ENCODE measurements around the gene LILRB5.
"Not testable (repeated sequence)": the region's sequence is repeated elsewhere in the genome, so short reads cannot be mapped to it uniquely, and the experiment has no call there.

Gene LILRB5

DNA sequence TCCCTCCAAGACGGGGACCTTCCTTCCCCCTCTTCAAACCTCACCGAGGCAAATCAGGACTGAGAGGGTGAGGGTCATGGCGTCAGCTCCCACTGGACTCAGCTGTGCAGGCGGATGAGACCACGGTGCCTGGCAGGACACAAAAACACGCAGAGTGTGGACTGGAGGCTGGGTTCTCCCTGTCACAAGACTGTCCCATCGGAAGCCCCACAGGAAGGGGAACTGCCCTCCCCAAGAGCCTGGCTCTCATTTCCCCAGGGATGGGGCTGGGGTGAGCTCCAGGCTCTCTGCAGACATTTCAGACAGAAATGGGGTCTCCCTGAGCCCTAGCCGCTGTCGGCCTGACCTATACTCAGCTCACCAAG, at the start of gene LILRB5:
LILRB5 (minus strand) TSS at position 158 of the 365 bp plus-strand sequence; CDS start at position 78, 80 bp downstream.
- no peak for DNase-seq (ENCODE audit: low spot score)

DNA sequence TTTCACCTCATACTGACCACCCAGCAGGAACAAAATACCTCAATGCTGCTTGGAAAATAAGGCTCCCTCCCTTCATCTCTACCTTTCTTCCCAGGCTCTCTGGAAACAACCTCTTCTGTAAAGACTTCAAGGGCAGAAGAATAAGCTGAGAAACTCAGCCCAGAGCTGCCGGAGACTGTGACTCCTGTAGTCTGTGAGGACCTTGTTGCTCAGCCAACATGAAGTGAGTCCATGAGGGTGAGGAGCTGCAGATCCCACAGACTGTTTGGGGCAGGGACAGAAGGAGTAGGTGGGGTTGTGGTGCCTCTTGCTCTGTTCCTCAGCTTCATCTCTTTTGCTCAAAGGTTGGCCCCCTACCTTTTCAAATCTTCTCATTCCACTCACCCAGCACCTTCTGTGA, 48.1 kb upstream of the LILRB5 start:
- no peak for DNase-seq (ENCODE audit: low spot score)

DNA sequence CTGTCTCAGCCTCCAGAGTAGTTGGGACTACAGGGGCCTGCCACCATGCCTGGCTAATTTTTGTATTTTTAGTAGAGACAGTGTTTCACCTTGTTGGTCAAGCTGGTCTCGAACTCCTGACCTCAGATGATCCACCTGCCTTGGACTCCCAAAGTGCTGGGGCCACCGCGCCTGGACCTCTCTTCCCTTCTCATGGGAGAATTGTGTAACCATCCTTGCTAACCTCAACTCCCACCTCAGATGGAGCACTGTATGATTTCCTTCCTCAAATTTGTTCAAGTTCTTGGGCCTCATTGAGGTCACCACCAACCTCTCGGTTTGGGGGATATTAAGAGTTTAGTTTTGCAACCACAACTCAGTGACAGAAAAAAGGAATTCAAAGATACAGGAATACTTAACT, 45.2 kb upstream of the LILRB5 start:
- no peak for DNase-seq (ENCODE audit: low spot score)

DNA sequence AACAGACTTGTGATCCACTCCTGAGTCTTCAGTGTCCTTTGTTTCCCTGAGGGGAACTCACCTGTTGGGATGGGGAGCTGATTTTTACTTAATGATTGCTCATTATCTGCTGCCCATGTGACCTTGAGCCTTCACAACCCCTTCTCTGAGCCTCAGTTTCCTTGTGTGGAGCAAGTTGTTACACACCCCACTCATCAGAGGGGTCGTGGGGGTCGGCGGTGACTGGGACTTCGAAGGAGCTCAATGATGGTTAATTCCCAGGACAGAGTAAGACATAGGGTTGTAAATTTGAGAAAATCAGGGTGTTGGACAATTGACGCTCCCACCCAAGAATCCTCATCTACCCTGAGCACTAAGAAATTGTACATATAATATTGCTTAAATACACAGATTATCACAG, 42.4 kb upstream of the LILRB5 start:
- no peak for DNase-seq (ENCODE audit: low spot score)

DNA sequence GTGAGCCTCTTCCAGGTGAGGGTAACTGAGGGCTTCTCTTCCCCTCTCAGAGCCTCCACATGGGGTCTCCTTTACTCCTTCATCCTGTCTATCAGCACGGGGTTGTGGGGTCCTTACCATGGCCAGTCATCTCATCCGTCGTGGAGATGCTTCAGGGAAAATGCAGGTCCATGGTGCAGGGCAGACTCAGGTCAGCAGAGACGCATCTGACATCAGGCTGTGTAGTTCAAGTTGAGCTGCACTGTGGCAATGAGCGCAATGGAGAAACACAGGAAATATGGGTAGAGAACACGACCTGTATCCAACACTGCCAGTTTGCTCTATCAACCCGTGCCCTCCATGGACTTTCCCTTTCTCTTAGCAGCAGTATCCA, 42.0 kb upstream of the LILRB5 start:
- DNase-seq (ENCODE audit: low spot score): no peak

DNA sequence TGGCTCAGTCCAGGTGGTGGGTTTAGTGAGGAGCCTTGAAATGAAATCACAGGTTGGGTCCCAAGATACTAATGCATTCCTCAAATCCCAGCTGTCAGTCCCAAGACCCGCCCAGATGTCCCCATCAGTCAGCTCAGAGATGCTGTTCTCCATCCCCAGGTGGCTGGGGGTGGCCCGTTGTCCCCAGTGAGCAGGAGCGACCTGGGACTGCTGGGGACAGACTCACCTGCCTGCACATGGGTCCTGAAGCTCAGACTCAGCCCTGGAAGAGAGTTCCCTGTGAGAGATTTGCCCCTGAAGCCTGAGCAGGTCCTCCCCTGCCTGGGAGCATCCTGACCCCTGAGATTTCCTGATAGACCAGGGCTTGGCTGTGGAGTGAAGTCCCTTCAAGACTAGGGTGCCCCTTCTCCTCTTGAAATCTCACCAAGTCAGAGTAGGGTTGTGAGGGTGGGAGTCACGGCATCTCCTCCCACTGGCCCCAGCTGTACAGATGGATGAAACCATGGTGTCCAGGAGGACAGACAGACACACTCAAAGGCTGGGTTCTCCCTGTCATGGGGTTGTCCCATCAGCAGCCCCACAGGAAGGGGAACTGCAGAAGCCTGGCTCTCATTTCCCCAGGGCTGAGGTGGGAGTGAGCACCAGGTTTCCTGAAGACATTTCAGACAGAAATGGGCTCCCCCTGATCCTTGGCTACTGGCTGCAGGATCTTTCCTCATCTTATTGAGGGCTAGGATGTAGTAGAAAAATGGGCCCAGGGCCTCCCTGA, 41.5 kb upstream of the LILRB5 start:
- DNase-seq (ENCODE audit: low spot score): no peak

DNA sequence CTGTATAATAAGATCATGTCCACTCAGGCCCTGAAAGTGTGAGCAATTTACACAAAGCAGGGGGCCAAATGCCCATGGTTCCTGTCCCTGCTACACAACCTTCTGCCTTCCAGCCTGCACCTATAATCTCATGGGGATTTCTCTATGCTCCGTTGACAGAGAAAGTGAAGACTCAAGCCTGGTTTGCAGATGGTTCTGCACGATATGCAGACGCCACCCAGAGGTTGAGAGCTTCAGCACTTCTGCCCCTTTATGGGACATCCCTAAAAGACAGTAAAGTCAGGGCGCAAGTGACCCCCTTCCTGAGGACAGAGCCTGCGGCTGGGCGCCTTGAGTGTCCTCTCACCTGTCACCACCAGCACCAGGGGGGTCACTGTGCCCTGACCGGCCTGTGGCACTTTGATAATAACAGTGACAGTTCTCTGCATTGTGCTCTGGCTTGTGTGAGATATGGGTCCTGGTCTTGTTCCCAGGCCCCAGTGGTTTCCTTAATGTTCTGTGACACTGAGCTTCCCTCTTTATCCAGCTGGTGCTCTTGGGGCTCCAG, 40.8 kb upstream of the LILRB5 start:
- DNase-seq (ENCODE audit: low spot score): no peak

DNA sequence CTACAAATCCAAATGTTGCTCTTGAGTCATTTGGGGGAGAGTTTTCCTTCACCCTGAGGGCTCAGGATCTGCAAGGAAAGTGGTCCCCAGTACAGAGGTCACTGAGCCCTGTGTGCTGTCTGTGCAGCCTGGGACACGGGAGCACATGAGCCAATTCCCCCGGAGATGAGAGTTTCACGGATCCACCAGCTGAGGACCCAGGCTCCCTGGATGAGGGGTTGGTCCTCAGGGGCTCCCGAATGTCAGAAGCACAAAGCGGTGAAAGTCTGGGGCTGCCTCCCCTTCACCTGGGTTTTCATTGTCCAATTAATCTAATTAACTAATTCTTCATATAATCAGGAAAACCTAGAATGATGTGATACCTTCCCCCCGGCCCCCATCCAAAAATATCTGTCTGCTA, 37.5 kb upstream of the LILRB5 start:
- no peak for DNase-seq (ENCODE audit: low spot score)

DNA sequence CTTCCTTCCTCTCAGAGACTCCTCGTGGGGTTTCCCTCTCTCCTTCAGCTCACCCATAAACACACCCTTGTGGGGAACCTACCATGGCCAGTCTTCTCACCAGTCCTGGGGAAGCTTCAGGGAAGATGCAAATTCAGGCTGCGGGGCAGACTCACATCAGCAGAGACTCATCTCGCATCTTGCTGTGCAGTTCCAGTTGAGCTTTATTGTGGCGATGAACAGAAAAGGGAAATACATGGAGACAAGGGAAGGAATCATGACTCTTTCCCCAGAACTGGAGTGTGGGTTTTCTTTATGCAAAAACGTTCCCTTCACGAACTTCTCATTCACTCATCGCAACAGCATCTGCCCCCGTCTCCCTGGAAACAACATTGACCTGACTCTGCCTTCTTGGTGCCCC, 32.1 kb upstream of the LILRB5 start:
- DNase-seq (ENCODE audit: low spot score): not testable (repeated sequence)

DNA sequence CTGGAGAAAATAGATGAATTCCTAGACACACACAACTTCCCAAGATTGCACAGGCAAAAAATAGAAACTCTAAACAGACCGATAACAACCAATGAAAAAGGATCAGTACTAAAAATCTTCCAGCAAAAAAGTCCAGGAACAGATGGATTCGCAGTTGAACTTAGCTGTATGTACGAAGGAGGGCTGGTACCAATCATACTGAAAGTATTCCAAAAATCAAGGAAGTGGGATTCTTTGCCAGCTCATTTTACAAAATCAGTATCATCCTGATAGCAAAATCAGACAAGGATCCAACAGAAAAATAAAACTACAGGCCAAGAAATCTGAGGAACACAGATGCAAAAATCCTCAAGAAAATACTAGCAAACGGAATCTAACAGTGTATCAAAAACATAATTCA, 30.4 kb upstream of the LILRB5 start:
- DNase-seq (ENCODE audit: low spot score): peak; percentile 47

DNA sequence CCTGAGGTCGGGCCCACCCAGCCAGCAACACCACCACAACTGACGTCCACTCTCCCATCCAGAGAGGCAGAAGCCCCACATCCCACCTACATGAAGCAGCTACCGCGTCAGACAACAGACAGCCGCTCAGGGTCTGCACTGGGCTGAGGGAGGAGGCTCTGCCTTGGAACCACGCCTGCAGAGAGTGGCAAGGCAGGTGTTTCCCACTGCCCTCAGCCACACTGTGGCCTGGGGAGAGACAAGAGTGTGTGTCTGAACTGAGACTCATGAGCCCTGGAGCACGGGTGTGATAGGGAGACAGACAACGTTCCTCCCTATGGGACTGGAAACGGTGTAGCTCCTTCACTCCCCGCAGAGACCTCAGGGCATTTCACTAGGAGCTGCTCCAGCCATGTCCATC, 29.2 kb upstream of the LILRB5 start:
- DNase-seq (ENCODE audit: low spot score): not testable (repeated sequence)

DNA sequence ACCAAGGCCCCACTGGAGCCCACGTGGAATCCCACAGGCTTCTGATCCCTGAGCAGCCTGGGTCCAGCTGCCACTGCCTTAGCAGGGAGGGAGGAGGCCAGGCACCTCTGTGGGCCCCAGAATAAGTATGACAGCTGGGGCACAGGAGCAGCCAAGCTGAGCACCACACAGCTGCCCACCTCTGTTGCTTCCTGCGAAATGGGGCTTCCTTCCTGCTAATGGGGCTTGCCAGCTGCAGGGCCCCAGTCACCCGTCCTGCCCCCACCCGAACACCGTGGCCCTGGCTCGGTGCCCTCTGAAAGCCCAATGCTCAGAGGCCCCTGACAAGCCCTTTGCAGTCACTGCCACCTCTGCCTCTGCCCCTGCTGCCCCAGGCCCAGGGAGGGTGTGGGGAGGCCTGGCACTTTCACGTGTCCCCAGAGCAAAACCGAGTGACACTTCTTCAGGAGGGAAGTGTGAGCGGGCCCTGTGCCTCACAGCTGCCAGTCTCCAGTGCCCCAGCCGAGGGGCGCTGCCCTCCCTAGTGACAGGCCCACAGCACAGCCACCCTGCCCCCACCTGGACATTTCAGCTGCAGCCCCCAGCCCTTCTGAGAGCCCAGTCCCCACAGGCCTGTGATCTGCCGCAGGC, 28.5 kb upstream of the LILRB5 start:
- DNase-seq (ENCODE audit: low spot score): not testable (repeated sequence)

DNA sequence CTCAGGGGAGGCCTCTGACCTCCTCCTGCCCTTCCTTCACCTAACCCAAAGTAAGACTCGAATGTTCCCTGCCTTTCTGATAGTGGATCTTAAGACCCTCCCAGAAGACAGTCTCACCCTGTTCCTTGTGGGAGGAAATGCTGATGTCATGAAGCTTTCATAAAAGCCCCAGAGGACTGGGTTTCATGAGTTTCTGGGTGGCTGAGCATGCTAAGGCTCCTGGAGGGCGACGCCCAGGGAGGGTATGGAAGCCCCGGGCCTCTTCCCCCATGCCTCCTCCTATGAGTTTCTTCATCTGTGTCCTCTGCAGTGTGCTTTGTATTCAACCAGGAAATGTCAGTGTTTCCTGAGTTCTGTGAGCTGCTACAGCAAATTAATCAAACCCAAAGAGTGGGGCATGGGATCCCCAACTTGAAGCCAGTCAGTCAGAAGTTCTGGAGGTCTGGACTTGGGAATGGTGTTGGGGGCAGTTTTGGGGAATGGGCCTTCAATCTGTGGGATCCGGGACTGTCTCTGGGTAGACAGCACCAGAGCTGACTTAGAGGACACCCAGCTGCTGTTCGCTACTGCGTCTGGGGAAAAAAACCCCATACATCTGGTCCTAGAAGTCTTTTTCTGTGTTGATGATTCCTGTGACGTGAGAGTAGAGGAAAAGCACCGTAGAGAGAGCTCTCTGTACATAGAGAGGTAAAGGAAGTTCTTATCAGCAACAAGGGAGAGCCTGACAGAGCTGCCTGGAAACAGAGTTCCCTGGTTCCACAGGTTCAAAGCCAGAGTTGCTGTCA, 25.8 kb upstream of the LILRB5 start:
- DNase-seq (ENCODE audit: low spot score): no peak

DNA sequence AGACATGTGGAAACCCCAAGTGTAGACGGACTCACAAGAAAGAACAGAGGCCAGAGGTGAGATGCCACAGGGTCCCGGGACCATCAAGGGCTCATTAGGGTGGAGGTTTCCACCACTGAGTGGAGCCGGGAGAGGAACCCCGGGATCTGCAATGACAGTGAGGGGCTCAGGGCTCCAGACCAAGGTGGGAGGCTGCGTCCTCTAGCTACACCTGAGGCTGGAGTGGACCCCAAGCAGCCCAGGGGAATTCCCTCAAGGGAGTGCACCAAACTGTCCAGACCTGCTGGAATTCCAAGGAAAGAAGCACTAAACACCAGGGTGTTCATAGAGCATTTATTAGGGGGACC, 24.6 kb upstream of the LILRB5 start:
- DNase-seq (ENCODE audit: low spot score): not testable (repeated sequence)

DNA sequence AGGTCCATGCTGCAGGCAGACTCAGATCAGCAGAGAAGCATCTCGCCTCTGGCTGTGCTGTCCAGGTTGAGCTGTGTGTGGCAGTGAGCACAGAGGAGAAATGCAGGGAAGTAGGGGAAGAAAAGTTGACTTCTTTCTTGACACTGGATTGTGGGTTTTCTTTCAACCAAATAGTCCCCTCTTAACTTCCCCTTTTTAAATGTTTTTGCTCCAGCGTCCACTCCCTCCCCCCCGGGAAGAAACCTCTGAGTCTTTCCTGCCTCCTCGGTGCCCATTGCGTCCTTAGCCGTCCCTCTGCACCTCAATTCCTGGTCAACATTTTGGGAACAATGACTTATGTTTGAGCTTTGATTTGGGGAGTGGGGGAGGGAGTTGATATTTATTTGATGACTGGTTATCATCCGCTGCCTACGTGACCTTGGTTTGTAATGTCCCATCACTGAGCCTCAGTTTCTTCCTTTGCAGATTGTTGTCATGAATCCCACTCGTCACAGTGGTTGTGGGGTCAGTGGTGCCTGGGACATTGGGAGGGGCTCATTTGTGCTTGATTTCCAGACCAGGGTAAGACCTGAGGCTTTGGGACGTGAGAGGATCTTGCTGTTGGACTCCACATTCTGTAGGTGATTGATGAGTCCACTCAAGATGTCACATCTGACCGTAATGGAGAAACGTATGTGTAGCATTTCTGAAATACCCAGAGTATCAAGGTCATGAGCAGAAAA, 24.1 kb upstream of the LILRB5 start, which contains the start of gene LILRB2:
LILRB2 (minus strand) TSS at position 104 of the 722 bp plus-strand sequence. CDS start 614 bp downstream, outside the sequence.
- no peak for DNase-seq (ENCODE audit: low spot score)

DNA sequence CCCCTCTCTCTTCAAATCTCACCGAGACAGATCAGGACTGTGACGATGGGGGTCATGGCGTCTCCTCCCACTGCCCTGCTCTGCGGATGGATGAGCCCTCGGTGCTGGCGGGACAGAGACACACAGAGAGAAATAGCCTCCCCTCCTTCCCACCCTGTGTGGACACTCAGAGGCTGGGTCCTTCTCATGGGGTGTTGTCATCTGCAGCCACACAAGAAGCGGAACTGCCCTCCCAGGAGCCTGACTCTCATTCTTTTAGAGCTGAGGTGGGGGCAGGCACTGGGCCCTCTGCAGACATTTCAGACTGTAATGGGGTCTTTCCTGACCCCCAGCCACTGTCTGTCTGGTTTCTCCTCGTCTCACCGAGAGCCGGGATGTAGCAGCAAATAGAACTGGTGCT, 23.4 kb upstream of the LILRB5 start:
- not testable (repeated sequence) for DNase-seq (ENCODE audit: low spot score)

DNA sequence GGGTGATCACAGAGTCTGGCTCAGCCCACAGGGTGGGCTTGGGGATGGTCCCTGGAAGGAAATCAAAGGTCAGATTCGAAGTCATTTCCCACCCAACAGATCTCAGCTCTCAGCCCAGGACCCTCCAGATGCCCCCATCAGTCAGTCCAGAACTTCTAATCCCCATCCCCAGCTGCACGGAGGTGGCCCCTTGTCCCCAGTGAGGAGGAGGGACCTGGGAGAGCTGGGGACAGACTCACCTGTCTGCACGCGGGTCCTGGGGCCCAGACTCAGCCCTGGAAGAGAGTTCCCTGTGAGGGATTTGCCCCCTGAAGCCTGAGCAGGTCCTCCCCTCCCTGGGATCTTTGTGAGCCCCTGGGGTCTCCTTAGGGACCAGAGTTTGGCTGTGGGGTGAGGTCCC, 23.0 kb upstream of the LILRB5 start:
- not testable (repeated sequence) for DNase-seq (ENCODE audit: low spot score)

DNA sequence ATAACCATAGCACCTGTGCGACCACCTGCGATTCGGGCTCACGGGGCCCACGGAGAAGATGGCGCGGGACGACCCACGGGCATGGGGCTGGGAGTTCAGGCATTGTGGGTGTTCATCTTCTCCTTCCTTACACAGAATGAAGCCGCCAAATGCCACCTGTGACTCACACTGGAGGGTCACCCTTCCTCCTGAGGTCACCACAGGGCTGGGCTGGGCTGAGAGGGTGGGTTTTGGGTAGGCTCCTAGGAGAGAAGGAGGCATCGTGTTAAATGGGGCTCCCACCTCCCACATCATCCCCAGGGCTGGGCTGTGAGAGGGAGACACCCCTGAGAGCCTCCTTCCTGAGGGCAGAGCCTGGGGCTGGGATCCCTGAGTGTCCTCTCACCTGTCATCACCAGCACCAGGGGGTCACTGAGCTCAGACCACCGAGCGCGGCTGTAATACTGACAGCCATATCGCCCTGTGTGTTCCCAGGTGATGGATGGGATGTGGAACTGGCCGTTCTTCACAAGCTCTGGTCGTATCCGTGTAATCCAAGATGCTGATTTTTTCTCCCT, 22.4 kb upstream of the LILRB5 start:
- no peak for DNase-seq (ENCODE audit: low spot score)

DNA sequence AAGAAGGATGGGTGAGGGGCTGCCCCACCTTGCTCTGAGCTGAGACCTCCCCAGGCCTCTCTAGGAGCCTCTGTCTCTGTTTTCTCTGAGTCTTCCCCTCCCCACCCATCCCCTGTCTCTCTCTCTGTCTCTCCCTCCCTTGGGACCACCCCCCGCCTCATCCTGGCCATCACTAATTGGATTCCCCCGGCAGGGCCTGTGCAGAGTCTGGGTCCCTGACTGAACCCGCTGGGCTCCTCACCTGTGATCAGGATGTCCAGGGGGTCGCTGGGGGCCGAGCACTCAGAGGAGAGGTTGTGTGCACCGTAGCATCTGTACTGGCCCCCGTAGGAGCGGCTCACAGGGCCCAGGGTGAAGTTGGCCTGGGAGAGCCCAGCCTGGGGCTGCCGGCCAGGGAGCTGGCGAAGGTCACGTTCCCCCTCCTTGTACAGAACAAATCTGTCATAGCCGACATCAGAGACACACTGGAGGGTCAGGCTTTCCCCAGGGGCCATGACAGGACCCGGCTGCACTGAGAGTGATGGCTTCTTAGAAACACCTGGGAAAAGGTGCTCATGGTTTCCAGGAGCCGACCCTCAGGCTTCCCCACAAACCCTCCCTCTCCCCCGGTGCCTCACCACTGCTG, 21.6 kb upstream of the LILRB5 start:
- DNase-seq (ENCODE audit: low spot score): not testable (repeated sequence)

DNA sequence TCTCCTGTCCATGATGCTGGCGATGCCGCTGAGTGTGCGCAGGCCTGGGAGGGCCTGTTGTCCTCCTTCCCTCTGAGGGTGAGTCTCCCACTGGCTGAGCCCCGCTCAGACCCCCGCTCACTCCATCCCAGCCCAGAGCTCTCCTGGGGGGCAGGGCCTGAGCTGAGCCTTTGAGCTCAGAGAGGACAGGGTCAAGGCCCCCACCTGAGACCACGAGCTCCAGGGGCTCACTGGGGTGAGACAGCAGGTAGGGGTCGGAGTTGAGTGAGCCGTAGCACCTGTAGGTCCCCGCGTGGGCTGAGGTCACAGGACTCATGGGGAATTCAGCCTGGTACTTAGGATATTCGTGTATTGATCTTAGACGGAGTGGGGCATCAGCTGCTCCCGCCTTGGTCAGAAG, 21.0 kb upstream of the LILRB5 start:
- not testable (repeated sequence) for DNase-seq (ENCODE audit: low spot score)

DNA sequence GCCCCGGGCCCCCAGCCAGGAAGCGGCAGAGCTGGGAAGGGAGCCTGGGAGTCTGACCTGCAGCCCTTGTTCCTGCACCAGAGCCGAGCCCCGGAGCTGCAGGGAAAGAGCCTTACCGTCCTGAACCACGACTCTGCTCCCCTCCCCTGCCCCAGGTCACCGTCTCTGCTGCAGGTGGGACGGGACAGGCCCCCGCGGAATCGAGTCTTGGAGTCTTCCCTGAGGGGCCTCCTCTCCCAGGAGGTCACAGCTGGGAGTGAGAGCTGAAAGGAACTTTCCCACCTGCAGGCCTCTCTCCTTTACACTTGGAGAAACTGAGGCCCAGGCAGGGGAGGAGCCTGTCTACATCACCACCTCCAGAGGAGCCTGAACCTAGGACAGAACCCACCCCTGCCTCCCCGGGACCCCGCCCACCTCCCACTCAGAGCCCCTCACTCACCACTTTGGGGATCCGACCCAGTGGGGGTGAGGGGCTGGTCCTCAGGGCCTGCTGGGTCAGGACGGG, 20.1 kb upstream of the LILRB5 start:
- not testable (repeated sequence) for DNase-seq (ENCODE audit: low spot score)
